NK-92 (cell line): ENCODE data around the gene RILP.

Experiments
- DNase-seq: peaks from one replicate; lab custom pipeline; 2025; ENCODE audit not compliant: unreplicated experiment; lab: John Stamatoyannopoulos, UW

Gene RILP

DNA sequence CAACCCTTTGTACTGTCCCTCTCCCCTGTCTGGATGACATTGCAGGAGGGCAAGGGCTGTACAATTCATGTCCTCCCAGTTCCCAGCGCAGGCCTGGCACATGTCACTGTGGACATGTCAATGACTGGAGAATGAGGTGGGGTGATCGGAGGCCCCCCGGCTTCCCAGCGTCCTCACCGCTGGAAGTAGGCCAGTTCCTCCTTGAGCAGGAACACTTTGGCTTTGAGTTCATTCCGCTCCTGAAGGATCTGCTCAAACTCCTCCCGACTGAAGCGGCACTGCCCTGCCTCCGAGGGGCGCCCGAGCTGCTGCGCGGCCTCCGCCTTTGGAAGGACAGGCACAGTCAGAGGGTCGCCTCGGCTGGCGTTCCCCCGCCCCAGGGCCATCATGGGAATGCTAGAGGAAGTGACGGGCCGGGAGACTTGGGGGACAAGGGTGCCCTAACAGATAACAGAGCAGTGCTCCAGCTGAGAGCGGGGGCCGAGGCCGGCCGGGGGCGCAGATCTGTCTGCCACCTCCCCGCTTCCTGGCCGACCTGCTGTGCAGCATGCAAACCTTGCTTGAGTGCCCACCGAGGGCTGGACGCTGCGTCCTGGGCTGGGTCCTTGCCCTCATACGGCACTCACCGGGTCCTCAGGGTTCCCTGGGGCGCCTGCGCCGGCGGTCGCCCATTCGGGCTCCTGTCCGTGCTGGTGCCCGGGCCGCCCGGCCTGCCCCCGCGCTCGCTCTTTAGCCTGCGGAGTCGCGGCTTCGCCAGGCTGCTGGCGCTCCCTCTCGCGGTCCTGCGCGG lies 1.3 kb downstream of the RILP start:
- no peak for DNase-seq

DNA sequence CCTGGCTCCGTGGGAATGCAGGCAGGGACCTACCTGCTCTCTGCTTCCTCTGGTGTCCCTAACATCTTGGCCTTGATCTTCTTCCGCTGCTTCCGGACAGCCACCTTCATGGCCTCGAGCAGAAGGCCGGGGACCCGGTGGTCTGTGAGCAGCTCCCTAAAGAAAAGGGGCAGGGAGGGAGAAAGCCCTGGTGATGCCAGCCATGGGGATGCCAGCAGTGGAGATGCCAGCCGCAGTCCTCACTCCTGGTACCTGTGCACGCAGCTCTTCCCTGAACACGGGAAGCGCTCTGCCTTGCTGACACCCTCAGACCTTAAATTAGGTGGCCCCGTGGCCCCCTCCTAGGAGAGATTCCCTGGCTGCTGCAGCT lies 1.9 kb downstream of the RILP start:
- DNase-seq = no peak

DNA sequence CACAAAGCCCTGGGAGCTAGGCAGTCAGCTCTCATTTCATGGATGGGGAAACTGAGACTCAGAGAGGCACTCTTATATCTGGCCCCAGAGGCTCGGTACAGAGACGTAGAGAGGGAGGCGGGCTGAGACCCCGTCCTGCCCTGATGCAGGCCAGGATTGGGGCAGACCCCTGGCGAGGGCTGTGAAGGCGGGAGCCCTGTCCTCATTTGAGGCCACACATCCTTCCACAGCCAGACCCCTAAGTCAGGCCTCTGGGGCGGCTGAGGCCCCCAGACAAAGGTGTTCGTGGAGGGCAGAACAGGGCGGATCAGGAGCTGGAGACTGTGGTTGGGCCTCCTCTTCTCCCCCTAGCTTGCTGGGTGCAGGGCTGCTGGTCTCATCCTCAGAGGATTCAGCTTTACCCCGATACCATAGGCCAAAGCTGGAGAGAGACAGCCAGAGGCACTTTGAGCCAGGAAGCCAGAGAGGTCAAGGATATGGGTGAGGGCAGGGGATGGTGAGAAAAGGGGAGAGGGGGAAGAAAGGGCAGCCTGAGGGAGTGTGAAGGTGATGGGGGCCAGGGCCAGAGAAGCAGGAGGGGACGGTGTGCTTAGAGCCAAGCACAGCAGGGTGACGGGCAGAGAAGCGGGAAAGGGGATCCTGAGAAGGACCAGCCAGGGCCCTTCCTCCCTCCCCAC lies 3.3 kb downstream of the RILP start:
- DNase-seq = no peak

DNA sequence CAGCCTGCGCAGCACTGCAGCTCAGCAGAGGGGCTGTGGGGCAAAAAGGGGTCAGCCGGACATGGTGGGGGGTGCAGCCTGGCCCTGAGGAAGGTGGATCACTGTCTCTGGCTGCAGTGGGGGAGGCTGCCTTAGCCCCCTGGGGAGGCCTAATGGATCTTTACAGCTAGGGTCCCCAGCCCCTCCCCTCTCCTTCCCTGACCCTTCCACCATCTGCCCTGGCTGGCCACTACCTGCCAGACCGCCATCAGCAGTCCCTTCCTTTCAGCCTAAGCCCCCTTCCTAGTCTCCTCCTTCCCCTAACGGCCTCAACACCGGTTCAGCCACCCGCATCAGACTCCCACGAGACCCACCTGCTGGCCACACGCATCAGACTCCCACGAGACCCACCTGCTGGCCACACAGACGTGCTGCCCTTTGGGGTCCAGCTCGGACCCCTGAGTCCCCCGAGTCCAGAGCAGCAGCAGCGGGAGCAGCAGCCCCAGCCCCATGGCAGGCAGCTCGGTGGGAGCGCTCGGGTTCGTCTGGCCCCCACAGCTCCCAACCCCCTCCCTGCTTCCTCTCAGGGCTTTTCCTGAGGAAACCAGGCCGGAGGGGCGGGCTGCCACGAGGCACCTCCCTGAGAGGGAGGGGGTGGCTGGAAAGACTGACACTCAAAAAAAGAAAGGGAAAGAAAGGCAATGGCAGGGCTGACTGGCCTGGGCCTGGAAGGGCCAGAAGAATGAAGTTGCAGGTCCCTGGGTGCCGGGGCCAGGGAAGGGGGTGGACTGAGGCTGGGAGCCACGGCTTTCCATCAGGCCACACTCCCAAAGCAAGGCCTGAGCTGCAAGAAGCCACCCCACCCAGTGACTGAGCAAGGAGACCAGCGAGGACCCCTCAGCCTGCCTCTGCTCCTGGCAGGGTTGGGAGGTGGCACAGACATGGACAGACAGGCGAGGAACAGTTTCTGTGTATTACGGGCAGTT lies 4.2 kb downstream of the RILP start, which contains the start of gene SCARF1:
TSS of gene SCARF1 (minus strand) at position 526 of the 965 bp plus-strand sequence. CDS start at position 491, 35 bp downstream.
- DNase-seq = no peak

DNA sequence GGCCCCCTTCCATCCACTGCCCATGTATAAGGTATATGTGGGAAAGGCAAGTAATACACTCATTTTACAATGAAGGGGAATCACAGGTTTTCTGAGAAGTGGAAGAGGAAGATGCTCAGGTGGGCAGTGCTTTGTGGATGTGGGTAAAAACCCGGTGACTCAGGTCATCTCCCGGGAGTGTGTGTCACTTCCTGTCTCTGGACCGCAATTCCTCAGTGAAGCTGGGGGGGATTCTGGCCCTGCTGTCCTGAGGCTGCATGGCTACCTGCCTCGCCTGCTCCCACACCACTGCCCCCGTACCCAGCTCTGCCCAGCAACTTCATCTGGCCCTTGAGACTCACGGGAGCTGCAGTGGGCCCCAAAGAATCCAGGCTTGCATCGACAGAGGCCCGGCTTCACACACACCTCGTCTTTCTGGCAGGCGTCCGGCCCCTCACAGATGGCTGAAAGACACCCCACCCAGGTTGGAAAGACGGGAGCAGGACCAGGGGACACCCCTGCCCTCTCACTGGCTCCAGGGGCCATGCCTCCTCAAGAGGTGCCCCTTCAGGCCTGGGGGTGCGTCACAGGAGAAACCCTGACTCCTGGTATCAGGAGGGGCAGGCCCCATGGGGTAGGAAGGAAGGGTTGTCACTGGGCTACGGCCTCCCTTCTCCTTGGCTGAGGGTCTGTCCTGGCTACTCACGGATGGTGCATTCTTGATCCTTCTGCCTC lies 5.0 kb downstream of the RILP start:
- DNase-seq = no peak

DNA sequence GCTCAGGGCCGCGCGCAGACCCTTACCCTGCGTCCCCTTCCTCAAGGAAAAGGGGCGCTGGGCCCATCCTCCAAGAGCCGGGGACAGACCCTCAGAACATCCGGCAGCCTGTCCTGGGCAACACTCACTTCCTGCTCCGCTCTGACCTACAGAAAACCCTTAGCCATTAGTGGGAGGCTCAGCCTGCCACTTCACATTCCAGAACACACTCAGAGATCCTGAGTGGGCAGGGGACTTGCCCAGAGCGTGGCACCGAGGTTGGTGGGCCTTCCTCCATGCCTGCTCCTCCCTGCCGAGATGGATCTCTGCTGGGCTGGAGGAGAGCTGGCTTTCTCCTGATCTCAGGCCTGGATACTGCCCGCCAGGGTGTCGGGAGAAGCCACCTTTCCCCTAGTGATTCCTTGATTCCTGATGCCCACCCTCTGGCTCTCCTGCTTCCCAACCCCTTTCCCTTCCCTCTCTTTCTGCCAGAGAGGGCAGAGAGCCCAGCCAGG lies 5.6 kb downstream of the RILP start:
- no peak for DNase-seq

DNA sequence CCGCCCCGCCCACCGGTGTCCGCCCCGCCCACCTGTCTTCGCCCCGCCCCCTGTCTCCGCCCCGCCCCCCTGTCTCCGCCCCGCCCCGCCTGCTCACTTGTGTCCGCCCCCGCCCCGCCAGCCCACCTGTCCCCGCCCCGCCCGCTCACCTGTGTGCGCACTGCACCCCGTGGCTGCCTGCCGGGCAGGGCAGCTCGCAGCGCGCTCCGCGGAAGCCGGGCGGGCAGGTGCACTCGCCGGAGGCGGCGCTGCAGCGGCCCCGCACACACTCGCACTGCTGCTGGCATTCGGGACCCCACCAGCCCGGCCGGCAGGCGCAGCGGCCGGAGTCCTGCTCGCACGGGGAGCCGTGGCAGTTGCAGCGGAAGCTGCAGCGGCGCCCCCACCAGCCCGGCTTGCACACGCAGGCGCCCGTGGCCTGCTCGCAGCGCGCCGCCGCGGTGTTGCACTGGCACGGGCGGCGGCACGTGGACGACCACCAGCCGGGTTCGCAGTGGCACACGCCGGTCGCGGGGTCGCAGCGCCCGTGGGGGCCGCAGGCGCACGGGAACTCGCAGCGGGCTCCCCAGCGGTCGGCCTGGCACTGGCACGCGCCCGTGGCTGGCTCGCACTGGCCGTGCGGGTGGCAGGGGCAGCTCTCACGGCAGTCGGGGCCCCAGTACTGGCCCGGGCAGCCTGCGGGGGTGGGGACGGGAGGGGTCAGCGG lies 6.2 kb downstream of the RILP start:
- no peak for DNase-seq

DNA sequence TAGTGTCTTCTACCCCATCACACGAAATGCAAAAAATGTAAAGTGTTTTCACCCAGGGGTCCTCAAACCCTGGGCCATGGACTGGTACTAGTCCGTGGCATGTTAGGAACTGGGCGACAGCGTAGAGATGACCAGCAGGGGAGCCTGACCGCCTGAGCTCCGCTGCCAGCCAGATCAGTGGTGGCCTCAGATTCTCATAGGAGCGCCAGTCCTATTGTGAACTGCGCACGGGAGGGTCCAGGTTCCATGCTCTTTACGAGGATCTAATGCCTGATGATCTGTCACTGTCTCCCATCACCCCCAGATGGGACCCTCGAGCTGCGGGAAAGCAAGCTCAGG lies 8.6 kb downstream of the RILP start:
- DNase-seq = no peak

DNA sequence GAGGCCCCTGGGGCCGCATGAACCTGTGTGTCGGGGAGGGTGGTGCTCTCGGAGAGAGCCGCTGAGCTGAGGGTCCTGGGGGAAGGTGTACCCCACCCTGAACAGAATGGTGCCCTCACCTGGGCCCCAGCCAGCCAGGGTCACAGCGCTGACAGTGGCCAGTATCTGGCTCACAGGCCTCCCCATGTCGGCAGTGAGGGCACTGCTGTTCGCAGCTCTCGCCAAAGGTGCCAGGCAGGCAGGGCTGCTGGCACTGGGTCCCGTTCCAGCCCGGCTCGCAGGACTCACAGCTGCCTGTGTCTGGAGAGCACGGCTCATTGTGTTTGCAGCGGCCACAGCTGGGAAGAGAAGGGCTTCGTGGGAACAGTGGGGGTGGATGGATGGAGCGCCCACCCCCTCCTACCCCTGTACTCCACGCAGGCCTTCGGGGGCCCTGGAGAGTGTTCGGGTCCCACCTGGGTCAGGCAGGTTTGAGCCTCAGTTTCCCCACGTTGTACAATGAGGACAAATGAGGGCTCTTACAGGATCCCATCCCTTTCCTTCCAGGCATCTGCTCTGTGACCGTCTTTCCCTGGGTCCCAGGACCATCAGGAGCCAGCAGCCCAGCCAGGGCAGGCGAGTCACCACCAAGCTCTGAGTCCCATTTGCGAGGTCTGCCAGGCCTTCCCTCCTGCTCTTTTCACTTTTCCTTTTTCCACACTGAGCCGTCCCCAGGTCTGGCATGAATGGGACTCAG lies 9.2 kb downstream of the RILP start:
- no peak for DNase-seq

DNA sequence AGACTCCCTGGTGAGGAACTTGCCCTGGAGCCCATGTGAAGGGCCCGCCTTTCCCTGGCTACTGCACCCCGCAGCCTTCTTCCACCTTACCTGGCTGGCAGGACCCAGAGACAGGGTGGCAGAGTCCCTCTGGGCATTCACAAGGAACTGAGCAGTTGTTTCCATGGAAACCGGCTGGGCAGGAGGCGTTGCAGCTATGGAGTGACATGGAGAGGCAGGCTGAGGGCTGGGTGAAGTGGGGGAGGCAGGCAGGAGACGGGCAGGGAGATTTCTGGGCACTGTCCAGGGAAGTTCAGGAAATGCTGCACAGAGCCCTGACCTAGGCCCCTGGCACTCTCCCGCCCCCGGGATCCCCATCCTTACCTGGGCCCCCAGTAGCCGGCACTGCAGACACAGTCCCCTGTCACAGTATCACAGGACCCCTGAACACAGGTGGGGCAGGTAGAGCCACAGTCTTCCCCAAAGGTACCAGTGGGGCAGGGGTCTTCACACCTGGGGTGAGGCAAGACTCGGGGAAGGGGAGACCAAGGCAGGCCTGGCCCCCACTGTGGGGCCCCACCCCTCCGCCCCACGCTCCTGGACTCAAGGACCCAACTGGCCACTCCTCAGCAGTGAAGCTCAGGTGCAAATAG lies 10.0 kb downstream of the RILP start:
- no peak for DNase-seq

DNA sequence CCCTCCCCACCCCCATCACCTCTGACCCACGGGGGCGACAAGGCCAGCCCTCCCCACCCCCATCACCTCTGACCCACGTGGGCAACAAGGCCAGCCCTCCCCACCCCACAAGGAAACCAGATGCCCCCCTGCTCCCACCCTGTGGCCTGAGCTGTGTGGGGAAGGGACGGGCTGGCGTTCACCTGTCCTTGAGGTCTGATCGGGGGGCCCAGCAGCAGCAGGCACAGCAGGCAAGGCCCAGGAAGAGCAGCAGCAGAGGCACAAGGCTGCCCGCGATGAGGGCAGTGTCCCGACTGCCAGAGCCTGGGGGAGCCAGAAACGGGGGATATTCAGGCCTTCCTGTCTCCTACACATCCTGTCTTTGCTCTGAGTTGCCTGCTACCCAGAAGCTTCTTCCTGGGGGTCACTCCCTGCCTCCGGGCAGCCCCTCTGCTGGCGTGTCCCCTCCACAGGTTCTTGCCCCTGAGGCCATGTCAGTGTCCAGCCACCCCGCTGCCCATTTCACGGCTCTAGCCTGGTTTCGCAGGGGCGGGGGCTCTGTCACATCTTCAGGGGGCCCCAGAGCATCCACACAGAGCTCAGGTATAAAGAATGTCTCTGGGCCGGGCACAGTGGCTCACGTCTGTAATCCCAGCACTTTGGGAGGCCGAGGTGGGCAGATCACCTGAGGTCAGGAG lies 10.9 kb downstream of the RILP start:
- no peak for DNase-seq

DNA sequence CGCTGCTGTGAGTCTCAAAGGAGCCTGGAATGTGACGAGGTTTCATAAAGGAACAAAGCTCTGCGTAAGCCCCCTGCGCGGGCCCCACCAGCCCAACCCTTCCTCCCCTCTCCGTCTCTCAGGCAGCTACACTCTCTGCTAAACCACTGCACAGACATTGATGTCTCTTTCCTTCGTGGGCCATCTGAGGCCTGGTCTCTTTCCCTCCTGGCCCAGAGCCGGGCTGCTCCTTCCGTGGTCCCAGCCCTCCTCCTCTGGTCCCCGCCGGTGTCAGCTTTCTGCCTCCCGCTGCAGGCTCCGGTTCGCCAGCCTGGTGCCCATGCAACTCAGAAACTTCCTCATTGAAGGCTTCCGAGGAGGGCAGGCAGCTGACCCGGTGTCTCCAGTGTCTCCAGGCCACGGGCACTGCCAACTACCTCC lies 11.5 kb downstream of the RILP start:
- no peak for DNase-seq

DNA sequence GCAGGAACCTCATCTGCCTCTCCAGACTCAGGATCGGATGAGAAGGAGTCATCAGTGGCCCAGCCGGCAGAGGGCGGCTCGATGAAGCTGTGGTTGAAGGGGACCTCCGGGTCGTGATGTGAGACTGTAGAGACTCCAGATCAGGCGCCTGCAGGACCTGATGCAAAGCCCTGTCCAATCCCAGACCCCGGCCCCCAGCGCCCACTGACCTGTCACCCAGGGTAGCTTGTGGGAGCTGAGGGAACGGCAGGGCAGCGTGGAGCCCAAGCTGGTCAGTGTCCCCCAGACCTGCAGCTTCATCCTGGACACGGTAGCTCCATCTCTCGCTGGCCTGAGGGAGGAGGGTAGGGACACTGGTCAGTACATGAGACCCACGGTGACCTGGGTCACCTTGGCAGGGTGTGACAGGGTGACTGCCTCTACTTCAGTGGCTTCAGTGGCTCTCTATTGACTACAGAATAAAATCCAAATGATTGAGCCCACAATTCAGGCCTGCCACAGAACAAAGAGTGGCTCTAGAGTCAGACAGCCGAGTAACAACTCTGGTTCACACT lies 12.9 kb downstream of the RILP start:
- DNase-seq = no peak

DNA sequence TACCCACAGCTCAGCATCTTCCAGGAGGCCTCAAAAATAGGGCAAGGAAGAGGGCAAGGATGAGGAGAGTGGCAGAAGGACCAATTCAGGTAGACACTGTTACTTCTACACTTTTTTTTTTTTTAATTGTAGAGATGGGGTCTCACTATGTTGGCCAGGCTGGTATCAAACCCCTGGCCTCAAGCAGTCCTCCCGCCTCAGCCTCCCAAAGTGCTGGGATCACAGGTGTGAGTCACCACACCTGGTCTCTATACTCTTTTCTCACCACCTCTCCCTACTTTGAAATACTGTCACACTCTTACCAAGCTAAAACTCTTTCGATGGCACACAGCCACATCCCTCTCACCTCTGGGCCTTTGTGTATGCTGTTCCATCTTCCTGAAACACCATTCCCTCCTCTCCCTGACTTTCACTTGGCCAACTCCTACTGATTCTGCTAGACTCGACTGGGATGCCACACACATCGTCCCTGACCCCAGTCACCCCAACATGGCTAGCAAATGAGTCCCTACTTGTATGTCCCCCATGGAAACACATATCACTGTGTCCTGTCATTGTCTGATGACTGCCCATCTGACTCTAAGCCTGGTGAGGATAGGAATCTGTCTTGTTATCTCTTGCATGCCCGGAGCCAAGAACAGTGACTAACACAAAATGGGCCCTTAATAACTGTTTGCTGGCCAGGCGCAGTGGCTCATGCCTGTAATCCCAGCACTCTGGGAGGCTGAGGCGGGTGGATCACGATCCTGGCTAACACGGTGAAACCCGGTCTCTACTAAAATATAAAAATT lies 13.8 kb downstream of the RILP start:
- DNase-seq = no peak

DNA sequence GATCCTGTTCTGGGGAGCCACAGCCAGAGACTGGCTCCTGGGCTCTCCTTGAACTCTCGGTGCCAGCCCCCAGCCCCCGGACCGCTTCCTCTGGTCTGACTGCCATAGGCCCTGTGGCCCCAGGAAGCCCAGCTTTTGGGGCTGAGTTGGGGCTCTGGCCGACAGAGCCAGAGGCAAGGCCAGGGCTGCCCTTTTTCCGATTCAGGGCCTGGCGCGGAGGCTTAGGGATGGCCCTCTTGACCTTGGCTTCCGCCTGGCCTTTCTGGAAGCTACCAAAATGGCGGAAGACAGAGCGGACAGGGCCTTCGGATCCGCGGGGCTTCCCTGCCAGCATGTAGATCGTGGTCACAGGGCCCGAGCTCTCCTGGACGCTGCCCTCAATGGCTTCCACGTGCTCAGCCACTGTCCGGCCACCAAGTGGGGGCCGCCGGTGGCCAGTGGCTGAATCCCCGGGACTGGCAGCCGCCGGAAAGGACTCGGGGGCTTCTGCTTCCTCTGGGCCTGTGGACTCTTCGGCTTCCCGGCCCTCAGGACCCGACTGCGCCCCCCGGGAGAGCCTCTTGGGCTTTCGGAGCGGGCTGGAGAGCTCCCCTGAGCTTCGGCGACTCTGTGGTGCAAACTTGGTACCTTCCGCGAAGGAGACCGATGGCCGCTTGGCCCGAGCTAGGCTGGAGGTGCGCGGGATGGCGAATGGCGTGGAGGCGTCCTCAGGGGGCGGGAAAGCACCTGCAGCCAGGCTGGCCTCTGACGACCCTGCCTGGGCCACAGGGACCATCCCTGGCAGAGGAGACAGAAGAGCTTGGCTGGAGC lies 14.6 kb downstream of the RILP start:
- DNase-seq = no peak

DNA sequence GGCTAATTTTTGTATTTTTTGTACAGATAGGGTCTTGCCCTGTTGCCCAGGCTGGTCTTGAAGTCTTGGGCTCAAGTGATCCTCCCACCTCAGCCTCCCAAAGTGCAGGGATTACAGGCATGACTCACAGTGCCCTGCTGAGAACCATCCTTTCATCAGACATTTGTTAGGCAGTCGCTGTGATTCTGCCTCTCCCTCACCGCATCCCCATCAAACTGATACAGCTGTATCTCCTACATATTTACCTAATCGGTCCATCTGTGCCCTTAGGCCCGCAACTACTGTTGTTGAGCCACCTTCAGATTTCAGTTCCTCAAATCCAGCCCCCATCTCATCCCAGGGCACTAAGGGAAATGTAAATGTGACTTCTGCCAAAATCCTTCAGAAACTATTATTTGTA lies 19.0 kb downstream of the RILP start:
- DNase-seq = no peak
